Kidney epithelial cell (primary cell): Measurements from ENCODE around the gene CWC27. TPM values are rescaled to one million over a fixed set of nuclear protein-coding genes. Genes with fewer than 3 reads are reported as not detected.

Experiments used
- DNase-seq: peaks from one replicate; pipeline ENCODE4 v3.0.0-alpha.2; 2010; ENCODE audit warnings: low read depth
- H3K27me3 ChIP-seq: 2 replicates; pipeline ENCODE4 v1.6.0; 2011; ENCODE audit warnings: low read length; ENCODE audit not compliant: control insufficient read depth, insufficient read depth
- H3K36me3 ChIP-seq: 2 replicates; pipeline ENCODE4 v1.5.1; 2011; ENCODE audit warnings: low read length; ENCODE audit not compliant: control insufficient read depth, insufficient read depth
- H3K4me3 ChIP-seq: 2 replicates; pipeline ENCODE4 v1.5.1; 2011; ENCODE audit warnings: low read depth, mild to moderate bottlenecking, control low read depth, low read length
- total RNA-seq: library from RNA; depleted of rRNA; stranded (reverse); fragments of >200 nt; gene quantifications from 2 replicates; pipeline ENCODE4 v1.2.3, GENCODE V29; 2015
- TF ChIP-seq, protein P1 (sequence below): IDR thresholded peaks from 2 replicates; pipeline ENCODE4 v1.5.1; 2011; ENCODE audit warnings: mild to moderate bottlenecking, moderate library complexity, low read length, control low read depth, inconsistent platforms; ENCODE audit not compliant: insufficient read depth, poor library complexity, severe bottlenecking

Gene CWC27
- total RNA-seq, 1 donor from 2014 or later = 23.6 TPM

DNA sequence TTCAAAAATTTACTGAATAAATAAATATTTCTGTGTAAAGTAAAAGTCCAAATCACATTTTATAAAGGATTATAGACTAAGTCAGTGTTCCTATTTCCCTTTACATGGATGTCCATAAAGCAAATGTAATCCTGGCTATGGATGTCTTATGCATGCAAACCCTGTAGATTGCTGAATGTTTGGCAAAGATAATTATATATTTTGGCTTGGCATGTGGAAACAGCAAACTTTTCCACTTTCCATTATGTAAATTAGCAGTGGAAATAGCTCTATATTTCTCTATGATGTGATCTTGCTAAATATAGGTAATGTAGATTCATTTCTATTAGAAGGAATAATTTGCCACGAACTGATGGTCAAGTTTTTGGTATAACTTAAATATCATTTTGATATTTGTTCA is 66.5 kb downstream of the CWC27 start:
- Histone ChIP-seq H3K36me3 (no peaks in the 10 kb centered on the region), H3K4me3 (no peak overlapping the region), H3K27me3 (no peaks in the 10 kb centered on the region)
- no peak for DNase-seq
- TF ChIP-seq, protein P1, sequence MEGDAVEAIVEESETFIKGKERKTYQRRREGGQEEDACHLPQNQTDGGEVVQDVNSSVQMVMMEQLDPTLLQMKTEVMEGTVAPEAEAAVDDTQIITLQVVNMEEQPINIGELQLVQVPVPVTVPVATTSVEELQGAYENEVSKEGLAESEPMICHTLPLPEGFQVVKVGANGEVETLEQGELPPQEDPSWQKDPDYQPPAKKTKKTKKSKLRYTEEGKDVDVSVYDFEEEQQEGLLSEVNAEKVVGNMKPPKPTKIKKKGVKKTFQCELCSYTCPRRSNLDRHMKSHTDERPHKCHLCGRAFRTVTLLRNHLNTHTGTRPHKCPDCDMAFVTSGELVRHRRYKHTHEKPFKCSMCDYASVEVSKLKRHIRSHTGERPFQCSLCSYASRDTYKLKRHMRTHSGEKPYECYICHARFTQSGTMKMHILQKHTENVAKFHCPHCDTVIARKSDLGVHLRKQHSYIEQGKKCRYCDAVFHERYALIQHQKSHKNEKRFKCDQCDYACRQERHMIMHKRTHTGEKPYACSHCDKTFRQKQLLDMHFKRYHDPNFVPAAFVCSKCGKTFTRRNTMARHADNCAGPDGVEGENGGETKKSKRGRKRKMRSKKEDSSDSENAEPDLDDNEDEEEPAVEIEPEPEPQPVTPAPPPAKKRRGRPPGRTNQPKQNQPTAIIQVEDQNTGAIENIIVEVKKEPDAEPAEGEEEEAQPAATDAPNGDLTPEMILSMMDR = no peak

DNA sequence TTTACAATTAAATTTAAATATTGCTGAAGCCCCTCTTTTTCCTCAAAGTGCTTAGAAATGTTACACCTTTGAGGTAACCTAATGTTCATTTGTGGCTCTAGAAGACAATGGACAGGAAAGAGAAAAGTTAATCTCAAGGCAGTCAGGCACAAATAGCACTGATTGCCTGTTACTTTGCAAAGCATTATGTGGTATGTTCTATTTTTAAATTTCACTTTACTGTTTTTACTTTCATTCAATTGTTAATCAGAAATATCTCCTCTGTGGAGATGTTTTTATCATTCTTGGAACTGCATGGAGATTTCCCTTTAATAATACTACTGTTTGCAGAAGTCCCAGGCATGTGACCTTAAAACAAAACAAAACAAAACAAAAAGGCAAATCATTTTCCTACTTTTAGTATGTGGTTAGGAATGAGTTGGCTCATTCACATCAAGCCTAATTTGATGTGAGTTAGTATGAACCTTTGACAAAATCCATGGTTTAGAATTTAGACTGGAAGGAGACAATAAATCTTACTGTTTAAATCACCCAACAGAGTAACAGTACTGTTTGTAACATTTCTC is 67.5 kb downstream of the CWC27 start:
- TF ChIP-seq, protein P1 = no peak
- H3K4me3 ChIP-seq = no peak overlapping the region
- DNase-seq = no peak

GRCh38 chr5:64836786-64837185 is 68.1 kb downstream of the CWC27 start:
- no peak overlapping the region for H3K4me3 ChIP-seq
- DNase-seq = no peak
- no peaks in the 10 kb centered on the region for H3K27me3 ChIP-seq
- TF ChIP-seq, protein P1 = no peak
- H3K36me3 ChIP-seq = no peaks in the 10 kb centered on the region

More for the DNA sequence above, 67.5 kb downstream of the CWC27 start:
- H3K36me3 ChIP-seq = no peaks in the 10 kb centered on the region
- H3K27me3 ChIP-seq = no peaks in the 10 kb centered on the region

DNA sequence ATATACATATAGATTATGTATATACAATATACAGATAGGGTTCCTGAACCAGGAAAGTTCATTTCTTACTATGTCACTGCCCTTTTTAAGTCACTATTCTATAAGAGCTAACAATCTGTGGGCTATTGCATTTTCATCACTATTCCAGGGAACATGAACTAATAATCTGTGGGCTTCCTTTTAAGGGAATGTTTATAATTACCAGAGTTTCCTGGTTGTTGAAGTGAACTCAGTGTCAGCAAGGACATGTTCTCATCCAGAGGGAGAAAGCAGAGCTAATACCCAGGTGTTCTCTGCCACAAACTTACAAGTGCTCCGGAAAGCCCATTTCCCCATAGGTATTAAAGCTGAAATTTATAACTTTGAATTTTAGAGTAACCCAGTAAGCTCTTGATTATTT is 69.6 kb downstream of the CWC27 start:
- TF ChIP-seq, protein P1 = no peak
- H3K36me3 ChIP-seq = no peaks in the 10 kb centered on the region
- no peaks in the 10 kb centered on the region for H3K27me3 ChIP-seq
- no peak overlapping the region for H3K4me3 ChIP-seq
- DNase-seq = no peak

- TF ChIP-seq, protein P1 = no peak
- no peak for DNase-seq
- no peaks in the 10 kb centered on the region for H3K27me3 ChIP-seq
These were observed 70.1 kb downstream of the CWC27 start for GRCh38 chr5:64838803-64839202.

DNA sequence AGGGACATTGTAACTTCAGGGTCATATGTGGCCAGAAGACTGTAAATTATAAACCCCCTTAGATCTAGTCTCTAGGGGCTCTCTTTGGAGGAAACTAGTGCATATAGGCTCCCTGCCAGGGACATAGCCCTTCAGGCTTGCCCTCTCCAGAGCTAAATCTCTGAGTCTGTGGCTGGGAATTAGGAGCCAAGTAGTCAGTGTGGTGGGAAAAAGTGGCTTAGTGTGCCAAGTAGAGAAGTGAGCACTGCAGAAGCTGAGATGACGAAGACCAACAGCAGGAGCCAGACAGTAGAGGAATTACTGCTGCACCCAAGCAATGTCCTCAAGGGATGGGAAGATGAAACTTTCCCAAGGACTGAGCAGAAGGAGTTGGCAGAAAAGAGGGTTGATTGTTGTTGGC is 71.2 kb downstream of the CWC27 start:
- Histone ChIP-seq H3K4me3 (no peak overlapping the region), H3K36me3 (peaks cover under 1% of the 10 kb centered on the region), H3K27me3 (no peaks in the 10 kb centered on the region)
- no peak for DNase-seq
- TF ChIP-seq, protein P1 = no peak

More at GRCh38 chr5:64838803-64839202, 70.1 kb downstream of the CWC27 start:
- Histone ChIP-seq H3K36me3 (no peaks in the 10 kb centered on the region), H3K4me3 (no peak overlapping the region)
